NT2/D1 (cell line): ENCODE measurements around the gene PRKN.

Experiments
- SUZ12 ChIP-seq: IDR thresholded peaks from 2 replicates; pipeline ENCODE4 v1.6.1; 2011; ENCODE audit not compliant: insufficient read length, insufficient read depth; ENCODE audit errors: extremely low read depth
- YY1 ChIP-seq: IDR thresholded peaks from 2 replicates; pipeline ENCODE4 v1.6.1; 2011; ENCODE audit not compliant: insufficient read length, insufficient read depth
- ZNF274 ChIP-seq: IDR thresholded peaks from 2 replicates; pipeline ENCODE4 v1.6.1; 2011; ENCODE audit warnings: mild to moderate bottlenecking, low read depth, low read length

DNA sequence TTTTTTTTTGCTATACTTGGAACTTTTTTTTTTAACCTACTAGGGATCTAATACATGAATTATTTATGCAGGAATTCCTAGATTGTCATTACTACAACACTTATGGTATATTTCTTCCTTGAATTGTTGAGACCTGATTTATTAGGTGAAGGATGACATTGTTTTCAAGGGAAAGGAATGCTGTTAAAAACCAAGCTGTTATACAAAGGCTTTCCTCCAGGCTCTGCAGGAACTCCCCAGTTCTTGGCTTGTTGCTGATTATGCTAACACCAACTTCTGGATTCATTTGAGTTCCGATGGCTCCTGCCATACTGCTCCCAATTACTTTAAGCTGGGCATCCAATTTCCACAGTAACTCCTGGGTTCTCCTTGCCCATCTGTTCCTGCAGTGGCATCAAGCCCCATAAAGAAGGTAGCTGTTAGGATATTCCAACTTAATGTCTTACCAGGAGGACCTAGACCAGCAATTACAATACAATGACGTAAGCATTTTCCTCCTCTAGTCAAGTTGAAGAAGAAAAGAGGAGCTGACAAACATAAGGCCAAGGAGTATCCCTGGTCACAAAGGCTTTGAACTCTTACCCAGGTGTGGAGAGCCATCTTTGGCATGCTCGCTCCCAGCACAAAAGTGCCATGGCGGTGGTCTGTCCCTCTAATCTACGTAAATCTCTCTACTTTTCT lies 1237.8 kb downstream of the PRKN start:
- TF ChIP-seq ZNF274 (no peak), YY1 (no peak), SUZ12 (no peak)
